Inflammatory macrophage treated with lipopolysaccharide for 1 hour (primary cell): ENCODE data around the gene SRRD.

ENCODE experiments used
- DNase-seq, 2 donors: peaks; one replicate each; pipeline ENCODE4 v3.0.0-alpha.2; 2020 to 2022

Gene SRRD

GRCh38 chr22:26453812-26454500 is 29.7 kb upstream of the SRRD start:
- no peak for DNase-seq

GRCh38 chr22:26457661-26458272 is 25.9 kb upstream of the SRRD start:
- DNase-seq: no peak

DNA sequence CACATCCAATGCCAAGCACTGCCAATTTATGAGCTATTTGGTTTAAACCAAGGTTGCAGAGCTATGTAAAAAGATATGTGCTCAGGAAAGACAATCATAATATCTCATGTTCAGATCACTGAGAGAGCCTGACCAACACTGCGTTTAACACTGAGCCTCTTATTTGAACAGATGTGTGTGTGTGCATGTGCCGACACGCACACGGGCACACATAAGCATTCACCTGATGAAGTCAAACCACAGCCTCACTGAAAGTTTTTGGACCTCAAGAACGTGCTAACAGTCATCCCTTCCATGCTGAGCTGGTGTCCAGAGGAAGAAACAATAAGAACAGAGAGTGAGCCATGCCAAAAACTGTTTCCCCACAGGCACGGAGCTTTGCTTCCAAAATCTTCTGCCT is 23.5 kb upstream of the SRRD start:
- no peak for DNase-seq

GRCh38 chr22:26461188-26461810 is 22.4 kb upstream of the SRRD start:
- peak in 1 of 2 donors; percentile 72 for DNase-seq

DNA sequence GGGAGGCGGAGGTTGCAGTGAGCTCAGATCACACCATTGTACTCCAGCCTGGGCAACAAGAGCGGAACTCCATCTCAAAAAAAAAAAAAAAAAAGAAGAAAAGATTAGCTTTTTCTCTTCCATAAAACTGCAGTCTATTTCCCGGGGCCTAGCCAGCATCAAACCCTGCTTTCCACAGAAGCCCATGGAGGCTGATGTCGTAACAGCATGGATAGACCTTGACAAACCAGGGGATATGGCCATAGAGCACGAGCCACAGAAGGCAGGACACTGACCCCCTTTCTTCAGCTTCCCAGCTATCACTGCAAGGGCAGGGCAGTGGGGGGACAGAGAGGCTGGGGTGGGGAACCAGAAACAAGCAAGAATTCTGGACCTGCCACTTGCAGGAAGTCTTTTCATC is 21.6 kb upstream of the SRRD start:
- no peak for DNase-seq

DNA sequence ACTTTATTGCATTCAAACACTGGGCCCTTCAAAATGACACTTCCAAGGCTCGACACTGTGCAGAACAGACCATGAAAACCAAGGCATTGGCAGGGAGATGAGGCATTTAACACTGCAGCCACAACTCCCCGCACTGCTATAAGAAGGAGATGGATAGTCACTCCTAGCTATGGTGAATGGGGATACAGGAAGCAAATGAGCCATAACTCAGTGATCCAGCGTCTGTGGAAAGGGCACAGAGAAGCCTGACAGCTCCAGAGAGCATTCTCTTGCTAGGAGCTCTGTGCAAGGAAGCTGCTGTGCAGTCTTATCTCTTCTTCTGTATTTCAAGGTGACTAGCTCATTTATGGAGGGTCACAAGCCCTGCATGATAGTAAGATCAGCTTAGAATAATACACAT is 21.0 kb upstream of the SRRD start:
- DNase-seq: no peak

- DNase-seq: peak in 1 of 2 donors; percentile 52
These were observed 20.5 kb upstream of the SRRD start for GRCh38 chr22:26463101-26463661.

GRCh38 chr22:26463688-26464087 is 20.0 kb upstream of the SRRD start:
- no peak for DNase-seq

DNA sequence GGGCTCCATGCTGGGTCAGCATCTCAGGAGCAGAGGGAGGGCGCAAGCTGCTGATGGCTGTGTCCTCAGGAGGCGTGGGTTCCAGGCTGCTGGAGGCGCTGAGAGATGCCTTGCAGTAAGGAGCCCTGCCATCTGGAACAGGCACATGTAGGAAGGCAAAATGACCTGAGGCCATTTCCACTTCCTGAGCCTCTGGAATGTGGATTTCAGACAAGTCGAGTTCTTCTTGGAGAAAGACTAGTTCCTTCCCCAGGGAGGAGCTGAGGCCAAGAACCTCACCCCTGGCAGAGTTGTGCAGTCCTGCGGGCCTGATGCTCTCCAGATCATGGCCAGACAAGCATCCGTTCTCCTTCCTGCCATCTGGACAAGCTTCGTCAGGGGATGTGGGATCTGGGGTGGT is 19.4 kb upstream of the SRRD start:
- no peak for DNase-seq

DNA sequence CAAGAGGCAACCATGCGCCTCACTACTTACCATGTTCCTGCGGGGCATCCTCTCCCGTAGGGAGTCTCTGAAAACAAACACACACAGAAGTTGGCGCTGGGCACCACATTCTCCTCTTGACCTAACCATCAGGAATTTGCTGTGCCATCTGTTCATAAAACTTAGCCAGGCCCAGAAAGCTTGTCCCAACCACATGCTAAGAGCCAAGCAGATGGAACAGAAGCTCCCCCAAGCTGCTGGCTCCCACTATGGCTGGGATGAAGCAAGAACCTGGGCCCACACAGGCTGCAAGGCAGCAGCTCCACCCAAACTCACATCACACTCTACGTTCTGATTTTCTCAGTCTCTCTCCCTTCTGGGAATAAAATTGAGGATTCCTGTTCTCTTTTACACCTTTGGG is 17.5 kb upstream of the SRRD start:
- DNase-seq: no peak

- no peak for DNase-seq
These were observed 12.9 kb upstream of the SRRD start for GRCh38 chr22:26470807-26471206.

DNA sequence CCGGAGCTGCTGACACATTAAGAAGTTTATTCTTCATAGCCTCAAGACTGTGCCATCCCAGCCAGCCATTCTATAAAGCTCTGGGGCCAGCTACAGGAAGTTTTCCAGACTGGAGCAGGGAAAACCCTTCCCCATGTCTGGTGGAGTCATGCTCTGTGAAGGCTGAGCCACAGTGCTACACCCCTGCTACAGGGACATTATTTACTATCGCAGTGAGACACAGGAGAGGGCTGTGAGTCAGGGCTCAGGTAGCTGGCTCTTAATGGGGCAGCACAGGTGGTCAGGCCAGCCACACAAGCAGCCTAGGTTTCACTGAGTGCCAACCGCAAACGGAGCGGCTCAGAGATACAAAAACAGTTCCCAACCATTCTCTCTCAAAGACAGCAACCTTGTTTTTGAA is 12.2 kb upstream of the SRRD start:
- no peak for DNase-seq

GRCh38 chr22:26474682-26475081 is 9.0 kb upstream of the SRRD start:
- peak; percentile 31 to 69 for DNase-seq

DNA sequence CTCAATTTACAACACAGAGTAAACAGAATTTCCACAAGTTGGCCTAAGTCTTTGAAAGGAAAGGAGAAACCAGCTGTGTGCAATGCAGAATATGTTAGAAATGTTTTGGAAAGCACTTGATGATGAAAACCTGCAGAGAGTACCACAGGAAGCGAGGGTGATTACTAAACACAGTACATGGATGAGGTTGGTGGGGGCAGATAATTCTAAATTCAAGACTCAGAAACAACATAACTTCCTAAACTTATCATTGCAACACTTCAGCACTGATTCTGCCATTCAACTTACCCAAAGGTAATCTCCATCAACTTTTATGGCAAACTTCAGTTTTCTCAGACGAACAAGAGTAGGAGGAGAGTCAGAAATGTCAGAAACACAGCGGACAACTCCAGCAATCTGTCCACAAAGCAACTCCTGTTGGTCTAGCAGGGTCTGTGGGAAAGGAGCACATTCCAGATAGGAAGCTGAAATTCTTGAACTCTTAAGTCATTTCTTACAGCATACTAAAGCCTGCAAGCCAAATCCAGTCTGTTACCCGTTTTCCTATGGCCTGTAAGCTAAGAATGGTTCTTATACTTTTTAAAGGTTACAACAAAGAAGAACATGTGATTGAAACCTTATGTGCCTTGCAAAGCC is 6.9 kb upstream of the SRRD start:
- DNase-seq: peak; percentile 64 to 87

GRCh38 chr22:26477341-26477731 is 6.3 kb upstream of the SRRD start:
- DNase-seq: peak; percentile 37 to 66

DNA sequence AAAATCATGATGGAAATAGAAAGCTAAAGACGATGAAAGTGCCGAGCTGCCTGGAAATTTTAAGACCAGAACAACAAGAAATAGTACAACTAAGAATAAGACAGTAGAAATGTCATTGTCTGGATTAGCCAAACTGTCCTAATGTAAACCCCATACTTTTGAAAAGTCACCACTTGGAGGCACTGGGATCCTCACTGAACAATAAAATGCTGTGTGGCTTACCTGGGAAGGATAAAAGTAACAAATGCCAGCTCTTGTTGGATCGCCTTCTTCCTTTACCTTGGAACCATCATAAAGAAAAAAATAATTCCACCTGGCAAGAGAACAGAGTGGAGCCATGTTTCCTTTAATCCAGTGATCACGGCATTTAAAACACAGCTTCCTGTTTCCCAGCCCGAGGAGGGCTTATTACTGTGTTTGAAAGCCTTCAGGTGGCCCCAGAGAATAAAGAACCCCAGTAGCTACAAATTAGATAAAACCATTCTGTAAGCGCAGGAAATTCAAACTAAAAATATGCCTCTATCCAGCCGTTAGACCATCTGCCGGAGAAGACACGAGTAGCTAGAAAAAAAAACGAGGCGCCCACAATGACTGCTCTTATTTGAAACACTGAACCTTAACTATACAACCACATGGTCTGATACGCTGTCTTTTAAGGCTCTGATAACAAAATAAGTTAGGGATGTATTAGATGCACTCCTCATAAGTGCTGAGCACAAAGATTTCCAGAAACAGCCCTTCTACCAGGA is 4.5 kb upstream of the SRRD start:
- no peak for DNase-seq

GRCh38 chr22:26479792-26480610 is 3.7 kb upstream of the SRRD start:
- peak; percentile 49 to 55 for DNase-seq

GRCh38 chr22:26480611-26480932 is 3.1 kb upstream of the SRRD start:
- no peak for DNase-seq

- no peak for DNase-seq
These were observed 2.5 kb upstream of the SRRD start for GRCh38 chr22:26481112-26481693.

GRCh38 chr22:26481694-26482093 is 2.0 kb upstream of the SRRD start:
- DNase-seq: no peak

GRCh38 chr22:26482161-26482560 is 1.5 kb upstream of the SRRD start:
- DNase-seq: no peak

GRCh38 chr22:26483043-26483438 is 636 bp upstream of the SRRD start:
- no peak for DNase-seq
